Measurements from ENCODE around the gene PPP1R15A.
A peak's percentile ranks its signal among the peaks of the same experiment; 100 is the strongest.
"Not testable (repeated sequence)": the region's sequence is repeated elsewhere in the genome, so short reads cannot be mapped to it uniquely, and the experiment has no call there.

The PPP1R15A gene

GRCh38 chr19:48910803-48911202, 38.6 kb downstream of the PPP1R15A start:
- TF ChIP-seq POLR2AphosphoS5 (IDR thresholded peaks at IDR 0.05; ENCODE audit: low read depth, low read length) (no peak), POLR2A (IDR thresholded peaks at IDR 0.05; ENCODE audit: low read depth, low read length) (no peak), TAF1 (IDR thresholded peaks at IDR 0.05; ENCODE audit: borderline replicate concordance, low read depth, low read length) (no peak)
- DNase-seq (ENCODE audit: insufficient read length) (no peak), FAIRE-seq (no peak)

- no peak for TF ChIP-seq POLR2A (IDR thresholded peaks at IDR 0.05; ENCODE audit: low read depth, low read length)
- TF ChIP-seq TAF1 (IDR thresholded peaks at IDR 0.05; ENCODE audit: borderline replicate concordance, low read depth, low read length): no peak
- no peak for TF ChIP-seq POLR2AphosphoS5 (IDR thresholded peaks at IDR 0.05; ENCODE audit: low read depth, low read length)
- no peak for DNase-seq (ENCODE audit: insufficient read length)
- FAIRE-seq: no peak
These were observed 41.1 kb downstream of the PPP1R15A start for GRCh38 chr19:48913114-48913889.

GRCh38 chr19:48914181-48914580, 42.0 kb downstream of the PPP1R15A start:
- FAIRE-seq (no peak), DNase-seq (ENCODE audit: insufficient read length) (no peak)

GRCh38 chr19:48915757-48916156, 43.5 kb downstream of the PPP1R15A start:
- FAIRE-seq: no peak
- TF ChIP-seq POLR2A (IDR thresholded peaks at IDR 0.05; ENCODE audit: low read depth, low read length) (no peak), POLR2AphosphoS5 (IDR thresholded peaks at IDR 0.05; ENCODE audit: low read depth, low read length) (no peak), TAF1 (IDR thresholded peaks at IDR 0.05; ENCODE audit: borderline replicate concordance, low read depth, low read length) (no peak)
- no peak for DNase-seq (ENCODE audit: insufficient read length)

More at GRCh38 chr19:48914181-48914580, 42.0 kb downstream of the PPP1R15A start:
- no peak for TF ChIP-seq POLR2A (IDR thresholded peaks at IDR 0.05; ENCODE audit: low read depth, low read length)
- no peak for TF ChIP-seq POLR2AphosphoS5 (IDR thresholded peaks at IDR 0.05; ENCODE audit: low read depth, low read length)
- no peak for TF ChIP-seq TAF1 (IDR thresholded peaks at IDR 0.05; ENCODE audit: borderline replicate concordance, low read depth, low read length)

GRCh38 chr19:48918071-48918470, 45.9 kb downstream of the PPP1R15A start:
- DNase-seq (ENCODE audit: insufficient read length) (no peak), FAIRE-seq (no peak)
- no peak for TF ChIP-seq POLR2A (IDR thresholded peaks at IDR 0.05; ENCODE audit: low read depth, low read length)
- no peak for TF ChIP-seq TAF1 (IDR thresholded peaks at IDR 0.05; ENCODE audit: borderline replicate concordance, low read depth, low read length)
- no peak for TF ChIP-seq POLR2AphosphoS5 (IDR thresholded peaks at IDR 0.05; ENCODE audit: low read depth, low read length)

- DNase-seq (ENCODE audit: insufficient read length): no peak
- TF ChIP-seq POLR2AphosphoS5 (IDR thresholded peaks at IDR 0.05; ENCODE audit: low read depth, low read length): no peak
- no peak for TF ChIP-seq POLR2A (IDR thresholded peaks at IDR 0.05; ENCODE audit: low read depth, low read length)
- TF ChIP-seq TAF1 (IDR thresholded peaks at IDR 0.05; ENCODE audit: borderline replicate concordance, low read depth, low read length): no peak
- FAIRE-seq: peak; percentile 33
These were observed 46.6 kb downstream of the PPP1R15A start for GRCh38 chr19:48918801-48919247.

- not testable (repeated sequence) for DNase-seq (ENCODE audit: insufficient read length); FAIRE-seq
These were observed 47.0 kb downstream of the PPP1R15A start for GRCh38 chr19:48919271-48919670.

GRCh38 chr19:48920949-48921348, 48.7 kb downstream of the PPP1R15A start:
- DNase-seq (ENCODE audit: insufficient read length): no peak
- FAIRE-seq: no peak
- TF ChIP-seq TAF1 (IDR thresholded peaks at IDR 0.05; ENCODE audit: borderline replicate concordance, low read depth, low read length): no peak
- TF ChIP-seq POLR2AphosphoS5 (IDR thresholded peaks at IDR 0.05; ENCODE audit: low read depth, low read length): no peak
- no peak for TF ChIP-seq POLR2A (IDR thresholded peaks at IDR 0.05; ENCODE audit: low read depth, low read length)

GRCh38 chr19:48921721-48922500, 49.7 kb downstream of the PPP1R15A start:
- no peak for DNase-seq (ENCODE audit: insufficient read length)
- TF ChIP-seq TAF1 (IDR thresholded peaks at IDR 0.05; ENCODE audit: borderline replicate concordance, low read depth, low read length) (no peak), POLR2A (IDR thresholded peaks at IDR 0.05; ENCODE audit: low read depth, low read length) (no peak), POLR2AphosphoS5 (IDR thresholded peaks at IDR 0.05; ENCODE audit: low read depth, low read length) (no peak)
- FAIRE-seq: no peak

GRCh38 chr19:48922548-48923490, 50.6 kb downstream of the PPP1R15A start:
- FAIRE-seq: no peak
- DNase-seq (ENCODE audit: insufficient read length): no peak
- TF ChIP-seq TAF1 (IDR thresholded peaks at IDR 0.05; ENCODE audit: borderline replicate concordance, low read depth, low read length) (no peak), POLR2AphosphoS5 (IDR thresholded peaks at IDR 0.05; ENCODE audit: low read depth, low read length) (no peak)

GRCh38 chr19:48925240-48925843, 53.1 kb downstream of the PPP1R15A start:
- TF ChIP-seq POLR2A (IDR thresholded peaks at IDR 0.05; ENCODE audit: low read depth, low read length): no peak
- no peak for TF ChIP-seq POLR2AphosphoS5 (IDR thresholded peaks at IDR 0.05; ENCODE audit: low read depth, low read length)
- no peak for TF ChIP-seq TAF1 (IDR thresholded peaks at IDR 0.05; ENCODE audit: borderline replicate concordance, low read depth, low read length)
- DNase-seq (ENCODE audit: insufficient read length) (no peak), FAIRE-seq (no peak)

Measured in GM12892 (cell line).